ENCODE results near the gene BLTP1.
"Not testable (repeated sequence)": the region's sequence is repeated elsewhere in the genome, so short reads cannot be mapped to it uniquely, and the experiment has no call there.

BLTP1 gene, protein sequence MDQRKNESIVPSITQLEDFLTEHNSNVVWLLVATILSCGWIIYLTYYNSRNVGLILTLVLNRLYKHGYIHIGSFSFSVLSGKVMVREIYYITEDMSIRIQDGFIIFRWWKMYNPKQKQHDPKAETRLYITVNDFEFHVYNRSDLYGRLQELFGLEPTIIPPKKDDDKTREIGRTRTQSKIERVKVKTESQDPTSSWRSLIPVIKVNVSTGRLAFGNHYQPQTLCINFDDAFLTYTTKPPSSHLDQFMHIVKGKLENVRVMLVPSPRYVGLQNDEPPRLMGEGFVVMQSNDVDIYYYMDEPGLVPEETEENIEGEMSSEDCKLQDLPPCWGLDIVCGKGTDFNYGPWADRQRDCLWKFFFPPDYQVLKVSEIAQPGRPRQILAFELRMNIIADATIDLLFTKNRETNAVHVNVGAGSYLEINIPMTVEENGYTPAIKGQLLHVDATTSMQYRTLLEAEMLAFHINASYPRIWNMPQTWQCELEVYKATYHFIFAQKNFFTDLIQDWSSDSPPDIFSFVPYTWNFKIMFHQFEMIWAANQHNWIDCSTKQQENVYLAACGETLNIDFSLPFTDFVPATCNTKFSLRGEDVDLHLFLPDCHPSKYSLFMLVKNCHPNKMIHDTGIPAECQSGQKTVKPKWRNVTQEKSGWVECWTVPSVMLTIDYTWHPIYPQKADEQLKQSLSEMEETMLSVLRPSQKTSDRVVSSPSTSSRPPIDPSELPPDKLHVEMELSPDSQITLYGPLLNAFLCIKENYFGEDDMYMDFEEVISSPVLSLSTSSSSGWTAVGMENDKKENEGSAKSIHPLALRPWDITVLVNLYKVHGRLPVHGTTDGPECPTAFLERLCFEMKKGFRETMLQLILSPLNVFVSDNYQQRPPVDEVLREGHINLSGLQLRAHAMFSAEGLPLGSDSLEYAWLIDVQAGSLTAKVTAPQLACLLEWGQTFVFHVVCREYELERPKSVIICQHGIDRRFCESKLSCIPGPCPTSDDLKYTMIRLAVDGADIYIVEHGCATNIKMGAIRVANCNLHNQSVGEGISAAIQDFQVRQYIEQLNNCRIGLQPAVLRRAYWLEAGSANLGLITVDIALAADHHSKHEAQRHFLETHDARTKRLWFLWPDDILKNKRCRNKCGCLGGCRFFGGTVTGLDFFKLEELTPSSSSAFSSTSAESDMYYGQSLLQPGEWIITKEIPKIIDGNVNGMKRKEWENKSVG (N-terminal part only)
- 378 to 398 reads per million in 2 donors for total RNA-seq

DNA sequence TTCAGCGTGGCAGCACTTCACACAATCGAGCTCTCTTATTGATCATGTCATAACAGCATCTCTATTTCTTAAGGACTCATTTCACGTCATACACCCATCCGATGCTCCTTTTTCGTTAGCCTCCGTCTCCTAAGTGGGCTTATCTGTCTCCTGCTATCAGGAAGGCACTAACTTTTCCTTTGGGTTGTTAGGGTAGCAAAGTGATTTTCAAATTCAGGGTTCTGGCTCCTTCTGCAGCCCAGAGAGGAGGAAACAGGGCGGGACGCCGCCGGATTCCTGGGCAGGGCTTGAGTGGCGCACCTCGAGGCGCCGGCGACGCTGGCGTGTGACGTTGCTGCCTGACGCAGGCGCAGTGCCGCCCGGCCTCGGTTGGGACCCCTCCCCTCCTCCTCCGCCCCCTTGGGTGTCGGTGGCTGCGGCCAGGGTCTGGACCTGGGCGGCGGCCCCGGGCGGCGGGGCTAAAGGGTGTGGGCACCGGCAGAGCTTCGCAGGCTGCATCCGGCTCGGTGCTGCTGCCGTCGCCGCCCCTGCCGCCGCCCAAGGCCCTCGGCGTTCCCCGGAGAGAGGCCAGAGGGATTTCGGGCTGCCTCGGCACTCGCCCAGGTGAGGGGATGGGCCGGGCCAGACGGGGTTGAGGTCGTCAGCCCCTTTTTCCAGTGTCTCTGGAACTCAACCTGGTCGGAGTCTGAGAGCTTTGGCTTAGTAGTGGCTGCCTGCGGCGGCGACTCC lies at the start of gene BLTP1:
Gene BLTP1, plus strand, starts transcription at position 350 of the 729 bp plus-strand sequence. CDS start 18,317 bp downstream, outside the sequence.
- DNase-seq: peak; percentile 82

DNA sequence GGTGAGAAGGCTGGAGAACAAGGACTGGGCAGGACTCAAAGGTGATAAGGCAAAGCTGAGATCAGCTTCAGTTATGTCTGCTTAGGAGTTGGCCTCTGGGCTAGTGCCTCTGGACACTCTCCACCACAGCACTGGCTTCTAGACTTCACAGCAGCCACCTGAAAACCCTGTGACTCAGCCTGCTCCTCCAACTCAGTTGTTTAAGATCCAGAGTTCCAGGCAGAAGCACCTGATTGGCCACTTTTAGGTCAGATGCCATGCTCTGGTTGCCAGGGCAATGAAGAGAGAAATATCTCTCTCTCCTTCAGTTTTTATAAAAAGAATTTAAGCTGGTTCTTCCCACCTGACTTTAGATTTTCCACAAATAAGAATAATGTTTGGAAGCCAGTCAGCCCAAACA lies 47.9 kb upstream of the BLTP1 start:
- DNase-seq: no peak

DNA sequence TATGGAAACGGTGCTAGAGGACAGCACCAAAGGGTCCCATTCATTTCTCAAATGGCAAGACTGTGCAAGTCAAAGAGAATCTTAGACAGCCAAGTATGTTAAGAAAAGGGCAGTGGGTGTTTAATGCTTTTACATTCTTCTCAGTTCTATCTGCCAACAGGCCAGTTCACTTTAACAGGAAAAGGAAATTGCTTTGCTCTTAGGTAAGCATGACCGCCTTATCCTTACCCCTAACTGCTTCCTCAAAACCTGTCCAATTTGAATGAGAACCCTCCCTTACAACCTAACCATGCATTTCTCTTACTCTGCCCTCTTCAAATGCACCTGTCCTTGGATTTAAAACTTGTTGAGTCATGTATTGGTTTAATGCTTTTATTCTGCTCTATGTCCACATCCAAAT lies 44.5 kb upstream of the BLTP1 start:
- no peak for DNase-seq

DNA sequence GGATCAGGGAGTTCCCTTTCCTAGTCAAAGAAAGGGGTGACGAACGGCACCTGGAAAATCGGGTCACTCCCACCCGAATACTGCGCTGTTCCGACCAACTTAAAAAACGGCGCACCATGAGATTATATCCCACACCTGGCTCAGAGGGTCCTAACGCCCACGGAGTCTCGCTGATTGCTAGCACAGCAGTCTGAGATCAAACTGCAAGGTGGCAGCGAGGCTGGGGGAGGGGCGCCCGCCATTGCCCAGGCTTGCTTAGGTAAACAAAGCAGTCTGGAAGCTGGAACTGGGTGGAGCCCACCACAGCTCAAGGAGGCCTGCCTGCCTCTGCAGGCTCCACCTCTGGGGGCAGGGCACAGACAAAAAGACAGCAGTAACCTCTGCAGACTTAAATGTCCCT lies 41.8 kb upstream of the BLTP1 start:
- not testable (repeated sequence) for DNase-seq

DNA sequence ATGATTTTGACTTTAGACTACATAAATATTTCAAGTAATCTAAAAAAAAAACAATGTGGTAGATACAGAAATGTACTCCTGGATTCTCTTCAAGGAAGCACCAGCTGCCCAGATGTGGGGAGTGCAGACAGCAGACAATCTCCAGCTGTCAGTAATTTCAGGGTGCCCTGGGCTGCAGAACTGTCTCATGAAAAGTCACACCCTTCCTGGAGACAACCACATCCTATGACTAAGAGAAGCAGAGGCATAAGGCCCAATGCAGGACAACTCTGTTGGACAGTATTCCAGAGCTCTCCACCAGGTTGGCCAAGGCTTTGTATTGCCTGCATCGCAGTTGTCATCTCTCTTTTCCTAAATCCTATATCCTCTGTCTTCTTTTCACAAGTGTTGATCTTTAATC lies 34.4 kb upstream of the BLTP1 start:
- no peak for DNase-seq

DNA sequence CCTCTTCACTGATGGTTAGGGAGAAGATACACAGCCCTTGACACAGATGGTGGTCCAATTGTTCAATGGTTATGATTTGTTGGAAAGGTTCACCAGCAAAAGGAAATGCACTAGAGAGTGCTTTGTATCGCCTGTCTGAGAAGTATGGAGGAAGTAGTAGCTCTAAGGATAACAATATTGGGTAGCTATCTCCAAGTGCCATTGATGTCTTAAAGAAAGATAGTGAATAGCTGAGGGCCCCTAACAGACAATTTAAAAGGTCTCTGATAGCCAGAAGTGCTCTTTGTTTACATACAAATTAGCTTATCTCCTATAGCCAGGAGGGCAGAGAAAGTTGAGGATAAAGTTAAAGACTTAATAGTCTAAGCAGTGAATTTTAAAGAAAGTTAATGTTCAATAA lies 33.9 kb upstream of the BLTP1 start:
- DNase-seq: no peak

DNA sequence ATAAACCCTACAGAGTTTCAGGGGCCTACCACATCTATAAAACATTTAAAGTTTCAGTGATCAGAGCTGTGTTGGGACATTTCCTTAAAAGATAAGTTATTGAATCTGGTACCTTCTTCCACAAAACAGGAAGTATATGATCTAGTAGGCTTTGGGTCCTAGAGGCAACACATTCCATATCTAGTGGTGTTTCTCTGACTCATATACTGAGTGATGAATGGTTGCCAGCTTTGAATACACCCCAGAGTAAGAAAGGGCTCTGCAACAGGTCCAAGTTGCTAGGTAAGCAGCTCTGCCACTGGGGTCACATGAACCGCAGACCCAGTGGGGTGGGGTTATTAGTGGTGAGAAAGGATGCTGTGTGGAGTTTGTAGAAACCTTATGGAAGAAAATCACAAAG lies 32.4 kb upstream of the BLTP1 start:
- no peak for DNase-seq

DNA sequence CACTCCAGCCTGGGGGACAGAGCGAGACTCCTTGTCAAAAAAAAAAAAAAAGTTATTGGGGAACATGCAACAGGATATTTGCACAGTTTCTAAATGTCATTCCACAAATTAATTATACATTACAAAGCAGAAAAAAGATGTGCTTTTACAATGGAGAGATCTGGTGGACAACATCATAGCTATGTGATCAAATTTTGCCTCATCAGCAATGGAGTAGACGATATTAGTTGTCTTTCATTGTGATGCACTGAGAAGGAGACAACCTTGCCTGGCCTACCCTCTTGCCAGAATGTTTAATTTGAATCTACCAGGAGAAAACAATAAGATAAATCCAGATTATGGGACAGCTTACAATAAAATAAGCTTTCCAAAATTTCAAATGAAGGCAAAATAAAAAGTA lies 30.5 kb upstream of the BLTP1 start:
- DNase-seq: no peak

DNA sequence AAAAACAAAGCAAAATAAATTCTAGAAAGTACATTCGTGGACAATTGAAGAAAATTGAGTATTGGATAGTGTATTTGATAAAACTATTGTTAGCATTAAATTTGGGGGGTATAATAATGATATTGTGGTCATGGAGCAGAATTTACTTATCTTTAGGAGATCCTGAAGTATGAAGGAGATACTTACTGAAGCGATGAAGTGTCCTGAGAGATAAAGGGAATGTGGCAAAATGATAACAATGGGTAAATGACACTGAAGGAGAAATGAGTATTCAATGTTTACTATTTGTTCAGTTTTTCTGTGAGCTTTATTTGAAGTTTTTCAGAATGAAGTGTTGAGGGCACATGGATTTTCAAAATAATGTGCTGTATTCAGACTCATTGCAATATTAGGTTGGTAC lies 30.0 kb upstream of the BLTP1 start:
- DNase-seq: no peak

DNA sequence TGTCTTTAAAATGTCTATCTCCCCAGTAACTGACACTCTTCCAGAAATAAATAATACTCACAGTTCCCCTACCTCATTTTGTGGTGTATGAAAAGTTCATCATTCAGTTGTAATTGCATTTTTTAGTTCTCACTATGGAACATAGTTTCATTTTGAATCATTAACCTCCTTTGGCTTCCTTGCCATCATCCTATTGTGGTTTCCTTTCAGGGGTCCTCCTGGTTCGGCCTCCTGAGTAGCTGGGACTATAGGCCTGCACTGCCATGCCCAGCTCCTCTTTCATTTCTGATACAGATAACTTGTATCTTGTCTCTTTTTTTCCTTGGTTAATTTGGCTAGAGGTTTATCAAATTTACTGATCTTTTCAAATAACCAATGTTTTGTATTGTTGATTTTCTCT lies 23.1 kb upstream of the BLTP1 start:
- no peak for DNase-seq

DNA sequence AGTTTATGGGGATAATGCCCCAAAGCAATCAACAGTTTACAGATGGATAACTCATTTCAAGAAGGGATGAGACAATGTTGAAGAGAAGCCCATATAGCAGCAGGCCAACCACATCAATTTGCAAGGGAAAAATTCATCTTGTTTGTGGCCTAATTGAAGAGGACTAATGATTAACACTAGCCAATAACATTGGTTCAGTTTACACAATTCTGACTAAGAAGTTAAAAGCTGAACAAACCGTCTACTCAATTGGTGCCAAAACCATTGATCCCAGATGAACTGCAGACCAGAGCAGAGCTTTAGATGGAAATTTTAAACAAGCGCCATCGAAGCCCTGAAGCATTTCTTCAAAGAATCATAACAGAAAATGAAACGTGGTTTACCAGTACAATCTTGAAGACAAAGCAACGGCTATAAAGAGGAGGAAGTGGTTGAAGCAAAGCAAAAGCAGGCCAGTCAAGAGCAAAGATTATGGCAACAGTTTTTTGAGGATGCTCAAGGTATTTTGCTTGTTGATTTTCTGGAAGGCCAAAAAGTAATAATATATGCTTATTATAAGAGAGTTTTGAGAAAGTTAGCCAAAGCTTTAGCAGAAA lies 20.5 kb upstream of the BLTP1 start:
- DNase-seq: no peak

DNA sequence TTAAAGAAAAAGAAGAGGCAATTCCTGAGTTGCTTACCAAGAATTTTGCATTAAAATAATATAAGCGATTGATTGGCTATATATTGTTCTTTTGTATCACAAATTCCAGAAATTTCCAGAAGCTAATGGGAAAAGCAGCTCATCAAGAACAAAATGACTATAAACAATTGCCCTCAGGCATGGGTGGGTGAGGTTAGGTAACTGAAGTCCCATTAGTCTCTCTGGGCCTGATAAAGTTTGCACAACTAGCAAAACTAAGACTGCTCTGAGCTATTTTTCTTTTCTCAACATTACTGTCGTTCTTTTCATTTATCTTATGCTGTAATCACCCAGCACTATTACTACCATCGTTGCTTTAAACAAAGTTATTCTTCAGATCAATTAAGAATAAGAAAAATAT lies 19.2 kb upstream of the BLTP1 start:
- no peak for DNase-seq

DNA sequence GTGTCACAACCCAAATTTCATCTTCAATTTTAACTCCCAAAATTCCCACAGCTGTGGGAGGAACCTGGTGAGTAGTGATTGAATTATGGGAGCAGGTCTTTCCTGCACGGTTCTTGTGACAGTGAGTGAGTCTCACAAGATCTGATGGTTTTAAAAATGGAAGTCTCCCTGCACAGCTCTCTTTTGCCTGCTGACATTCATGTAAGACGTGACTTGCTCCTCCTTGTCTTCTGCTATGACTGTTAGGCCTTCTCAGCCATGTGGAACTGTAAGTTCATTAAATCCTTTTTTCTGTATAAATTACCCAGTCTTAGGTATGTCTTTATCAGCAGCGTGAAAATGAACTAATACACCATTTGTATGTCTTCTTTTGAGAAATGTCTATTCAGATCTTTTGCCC lies 13.0 kb upstream of the BLTP1 start:
- no peak for DNase-seq

DNA sequence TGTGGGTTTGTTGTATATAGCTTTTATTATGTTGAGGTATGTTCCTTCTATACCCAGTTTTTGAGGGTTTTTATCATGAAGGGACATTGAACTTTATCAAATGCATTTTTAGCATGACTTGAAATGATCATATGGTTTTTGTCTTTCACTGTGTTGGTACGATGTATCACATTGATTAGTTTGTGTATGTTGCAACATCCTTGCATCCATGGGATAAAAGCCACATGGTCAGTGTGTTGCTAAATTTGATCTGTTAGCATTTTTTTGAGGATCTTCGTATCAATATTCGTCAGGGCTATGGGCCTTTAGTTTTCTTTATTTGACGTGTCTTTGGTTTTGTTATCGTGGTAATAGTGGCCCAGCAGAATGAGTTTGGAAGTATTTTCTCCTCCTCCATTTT lies 11.3 kb upstream of the BLTP1 start:
- DNase-seq: no peak

DNA sequence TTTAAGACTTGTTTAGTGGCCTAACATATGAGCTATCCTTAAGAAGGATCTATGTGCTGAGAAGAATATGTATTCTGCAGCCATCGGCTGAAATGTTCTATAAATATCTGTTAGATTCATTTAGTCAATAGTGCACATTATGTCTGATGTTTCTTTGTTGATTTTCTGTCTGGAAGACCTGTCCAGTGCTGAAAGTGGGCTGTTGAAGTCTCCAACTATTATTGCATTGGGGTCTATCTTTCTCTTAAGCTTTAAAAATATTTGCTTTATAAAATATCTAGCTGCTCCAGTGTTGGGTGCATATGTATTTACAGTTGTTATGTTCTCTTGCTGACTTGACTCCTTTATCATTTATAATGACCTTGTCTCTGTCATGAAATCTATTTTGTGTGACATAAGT lies 9.4 kb upstream of the BLTP1 start:
- DNase-seq: no peak

DNA sequence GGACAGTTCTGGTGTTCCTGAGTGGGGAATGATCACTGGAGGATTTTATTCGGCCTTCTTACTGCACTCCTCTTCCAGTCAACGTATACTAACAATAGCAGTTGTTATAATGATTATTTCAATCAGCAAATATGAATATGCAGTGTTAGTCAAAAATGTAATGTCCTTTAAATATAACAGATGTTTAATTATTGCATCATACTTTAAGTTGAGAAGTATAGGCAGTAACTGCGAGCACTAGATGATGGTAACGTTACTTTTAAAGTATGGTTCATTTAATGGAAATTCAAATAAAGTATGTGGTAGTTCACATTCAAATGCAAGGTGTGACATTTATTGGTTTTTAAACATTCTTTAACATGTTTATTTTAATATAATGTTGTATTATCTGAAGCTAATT lies 5.5 kb upstream of the BLTP1 start:
- no peak for DNase-seq

DNA sequence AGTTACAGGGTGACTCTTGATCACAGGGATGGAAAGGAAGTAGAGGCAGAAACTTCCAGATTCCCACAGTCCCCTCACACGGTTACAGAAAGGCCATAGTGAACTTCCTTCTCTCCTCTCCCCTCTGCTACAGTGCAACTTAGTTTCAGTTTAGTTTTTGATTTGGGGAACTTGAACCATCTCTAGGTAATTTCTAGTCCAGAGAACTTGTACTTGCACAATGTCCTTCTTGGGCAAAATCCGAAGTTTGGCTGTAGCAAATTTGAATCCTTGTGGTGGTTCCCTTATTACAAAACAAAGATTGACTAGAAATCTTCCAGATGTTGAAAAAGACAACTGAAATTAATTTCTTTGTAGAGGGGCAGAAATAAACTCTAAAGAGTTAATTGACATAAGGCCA lies 1.2 kb upstream of the BLTP1 start:
- no peak for DNase-seq

DNA sequence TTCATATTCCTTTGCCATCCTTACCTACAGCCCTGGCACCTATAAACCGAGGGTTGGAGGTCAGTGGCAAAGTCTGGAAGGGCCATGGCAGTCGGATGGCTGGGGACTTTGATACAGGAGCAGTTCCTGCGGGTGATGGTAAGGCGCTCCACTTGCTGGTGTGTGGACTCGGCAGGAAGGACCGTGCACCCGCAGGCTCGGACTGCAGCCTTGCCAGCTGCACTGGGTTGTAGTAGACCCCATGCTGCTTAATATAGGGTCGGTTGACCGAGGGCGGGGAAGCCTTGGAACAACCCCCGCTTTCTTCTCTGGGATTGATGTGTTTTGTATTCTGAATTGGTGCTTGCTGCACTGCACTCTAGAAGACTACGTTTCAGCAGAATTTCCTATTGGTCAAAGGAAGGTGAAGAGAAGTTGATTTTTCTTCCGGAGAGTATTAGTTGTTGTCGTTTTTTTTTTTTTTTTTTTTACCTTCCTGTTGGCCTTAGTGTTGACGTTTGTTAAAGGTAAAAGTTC lies 638 bp downstream of the BLTP1 start:
- DNase-seq: peak; percentile 16

DNA sequence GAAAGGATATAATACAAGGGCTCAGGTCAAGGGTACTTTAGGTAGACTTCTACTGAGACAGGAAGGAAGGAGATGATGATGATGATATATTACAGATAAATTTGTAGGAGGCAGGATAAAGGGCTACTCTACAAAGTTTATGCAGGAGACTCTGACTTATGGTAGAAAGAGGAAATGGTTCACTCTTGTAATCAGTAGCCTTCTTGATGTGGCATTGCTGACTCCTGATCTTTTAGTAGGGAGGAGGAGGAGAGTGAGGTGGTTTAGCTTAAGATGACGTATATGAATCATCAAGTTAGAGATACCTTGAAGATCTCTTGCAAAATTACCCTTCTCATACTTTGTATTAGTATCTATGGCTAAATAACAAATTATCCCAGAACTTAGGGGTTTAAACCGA lies 4.7 kb downstream of the BLTP1 start:
- DNase-seq: no peak

DNA sequence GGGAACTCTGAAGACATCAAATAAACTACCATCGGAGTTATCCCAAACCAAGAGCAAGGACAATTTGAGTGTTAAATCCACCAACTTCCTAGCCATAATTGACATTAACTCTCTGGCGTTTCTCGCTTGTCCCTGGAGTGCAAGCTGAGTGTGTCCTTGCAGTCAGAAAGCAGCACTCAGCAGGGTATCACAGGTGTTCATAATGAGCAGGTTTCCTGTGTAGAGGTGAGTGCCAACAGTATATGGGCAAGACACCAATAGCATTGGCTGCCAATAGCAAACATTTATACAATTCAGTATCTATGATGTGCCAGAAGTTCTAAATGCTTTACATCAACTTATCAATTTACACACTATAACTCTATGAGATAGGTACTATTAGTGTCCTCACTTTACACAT lies 11.2 kb downstream of the BLTP1 start:
- DNase-seq: no peak

DNA sequence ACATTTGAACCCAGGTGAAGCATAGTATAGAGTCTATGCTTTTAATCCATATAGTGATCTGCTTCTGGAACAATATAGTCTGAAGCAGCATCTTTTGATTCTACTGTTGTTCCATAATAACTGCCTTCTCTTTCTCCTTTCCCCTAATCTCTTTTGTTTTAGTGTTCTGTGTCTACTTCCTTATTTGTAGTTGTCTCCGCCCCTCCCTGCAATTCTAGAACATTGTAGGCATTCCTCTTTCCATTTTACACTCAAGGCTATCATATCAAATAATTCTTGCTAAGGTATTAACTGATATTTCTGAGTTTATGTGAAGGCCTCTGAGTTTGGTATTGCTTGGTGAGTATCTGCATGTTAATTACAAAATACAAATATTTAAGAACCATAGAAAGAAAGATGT lies 11.6 kb downstream of the BLTP1 start:
- DNase-seq: no peak

DNA sequence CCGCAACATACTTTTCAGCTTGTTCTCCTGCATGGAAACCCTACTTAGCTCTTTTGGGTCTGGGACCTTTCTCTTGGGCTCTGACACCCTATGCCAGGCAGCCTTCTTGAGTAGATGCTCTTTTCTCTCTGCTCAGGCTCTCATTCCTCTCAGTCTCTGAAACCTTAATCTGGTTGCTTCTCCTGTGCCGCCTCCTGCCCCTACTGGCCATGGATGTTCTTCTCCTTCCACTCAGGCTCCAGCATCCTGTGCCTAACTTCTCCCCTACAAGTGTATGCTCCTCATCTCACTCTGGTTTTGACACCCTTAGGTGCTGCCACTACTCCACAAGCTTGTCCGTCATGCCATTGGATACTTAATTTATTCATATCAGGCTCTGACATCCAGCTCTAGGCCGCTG lies 15.2 kb downstream of the BLTP1 start:
- no peak for DNase-seq
